Prostate gland (tissue), 2 donors: ENCODE results near the gene PMM1. TPM values are rescaled to one million over a fixed set of nuclear protein-coding genes. Genes with fewer than 3 reads are reported as not detected.
A peak's percentile ranks its signal among the peaks of the same experiment; 100 is the strongest.

Experiments used
- DNase-seq: peaks from one replicate; pipeline ENCODE4 v3.0.0-alpha.2; 2019; ENCODE audit warnings: low spot score
- H3K27ac ChIP-seq, 2 donors: fragments of 200-600 bp; sonication (generic); 2 replicates each; pipeline ENCODE4 v1.5.1; 2017 to 2019
- H3K27me3 ChIP-seq: fragments of 200-600 bp; sonication (generic); replicated peaks from 2 replicates; pipeline ENCODE4 v1.5.1; 2019; ENCODE audit not compliant: insufficient read depth
- H3K36me3 ChIP-seq, 2 donors: fragments of 200-600 bp; sonication (generic); 1 replicate in 1 of 2; 2 replicates in 1 of 2; pipeline versions ENCODE4 v1.5.1 to v1.8.1; 2017 to 2019
- H3K4me1 ChIP-seq: fragments of 200-600 bp; sonication (generic); replicated peaks from 2 replicates; pipeline ENCODE4 v1.5.1; 2019
- H3K4me3 ChIP-seq, 2 donors: fragments of 200-600 bp; sonication (generic); 2 replicates each; pipeline ENCODE4 v1.5.1; 2017 to 2019
- H3K9me3 ChIP-seq: fragments of 200-600 bp; sonication (generic); 2 replicates; pipeline ENCODE4 v1.5.1; 2017
- POLR2A ChIP-seq: fragments of 450-650 bp; IDR thresholded peaks from one replicate; pipeline ENCODE4 v1.6.1; 2016; ENCODE audit warnings: antibody characterized with exemption, mild to moderate bottlenecking
- POLR2AphosphoS5 ChIP-seq: sonication (generic); formaldehyde crosslinking; IDR thresholded peaks from one replicate; pipeline ENCODE4 v1.6.1; 2017; ENCODE audit warnings: antibody characterized with exemption
- WGBS: methylation state at CpG from one replicate; pipeline ENCODE4 v1.1.5; 2018; 5-methylcytosine and 5-hydroxymethylcytosine counted together
- intact Hi-C: fragments of 100-400 bp; cut with DNase I; formaldehyde crosslinking; loops from one replicate; pipeline ENCODE4 v1.14.2; 2022
- total RNA-seq, 2 donors: library from RNA; depleted of rRNA; stranded (reverse); fragments of >200 nt; gene quantifications; one replicate each; pipeline ENCODE4 v1.1.0, GENCODE V29; 2016
- TF ChIP-seq, protein P1 (sequence below), 4 experiments: fragments of 200-600 bp in 2 of 4; fragments of 450-650 bp in 2 of 4; sonication (generic) in 2 of 4; IDR thresholded peaks; 1 replicate in 3 of 4; 2 replicates in 1 of 4; pipeline ENCODE4 v1.5.1; 2016 to 2019; ENCODE audit warnings: antibody characterized with exemption in 4 of 4, mild to moderate bottlenecking in 2 of 4, moderate library complexity in 2 of 4

The PMM1 gene
- total RNA-seq, 2 donors from 2014 or later: 49.0 to 58.6 TPM

DNA sequence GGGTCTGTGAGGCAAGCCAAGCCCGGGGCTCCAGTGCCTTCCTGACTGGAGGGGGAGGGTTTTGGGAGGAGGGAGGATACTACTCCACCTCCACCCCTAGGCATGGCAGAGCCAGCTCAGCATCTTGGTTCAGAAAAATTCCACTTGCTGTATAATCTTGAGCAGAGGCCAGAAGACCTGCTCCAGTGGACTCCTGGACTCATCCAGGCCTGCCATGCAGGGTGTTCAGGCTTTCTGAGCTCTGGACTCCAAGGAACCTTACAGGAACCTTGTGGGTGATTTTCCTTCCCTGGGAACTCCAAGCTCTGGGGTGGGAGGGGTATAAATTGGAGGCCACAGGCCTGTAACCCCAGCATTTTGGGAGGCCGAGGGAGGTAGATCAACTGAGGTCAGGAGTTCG lies 19.4 kb downstream of the PMM1 start:
- WGBS: 74% methylated on average over 3 of the region's 3 CpGs
- intact Hi-C loops: no loop called here
- Histone ChIP-seq H3K27me3 (no peaks in the 10 kb centered on the region), H3K4me3 (no peak overlapping the region), H3K27ac (no peak overlapping the region), H3K4me1 (no peaks in the 10 kb centered on the region), H3K9me3 (no peaks in the 10 kb centered on the region), H3K36me3 (no peaks in the 10 kb centered on the region)
- no peak for TF ChIP-seq POLR2A
- TF ChIP-seq, protein P1, sequence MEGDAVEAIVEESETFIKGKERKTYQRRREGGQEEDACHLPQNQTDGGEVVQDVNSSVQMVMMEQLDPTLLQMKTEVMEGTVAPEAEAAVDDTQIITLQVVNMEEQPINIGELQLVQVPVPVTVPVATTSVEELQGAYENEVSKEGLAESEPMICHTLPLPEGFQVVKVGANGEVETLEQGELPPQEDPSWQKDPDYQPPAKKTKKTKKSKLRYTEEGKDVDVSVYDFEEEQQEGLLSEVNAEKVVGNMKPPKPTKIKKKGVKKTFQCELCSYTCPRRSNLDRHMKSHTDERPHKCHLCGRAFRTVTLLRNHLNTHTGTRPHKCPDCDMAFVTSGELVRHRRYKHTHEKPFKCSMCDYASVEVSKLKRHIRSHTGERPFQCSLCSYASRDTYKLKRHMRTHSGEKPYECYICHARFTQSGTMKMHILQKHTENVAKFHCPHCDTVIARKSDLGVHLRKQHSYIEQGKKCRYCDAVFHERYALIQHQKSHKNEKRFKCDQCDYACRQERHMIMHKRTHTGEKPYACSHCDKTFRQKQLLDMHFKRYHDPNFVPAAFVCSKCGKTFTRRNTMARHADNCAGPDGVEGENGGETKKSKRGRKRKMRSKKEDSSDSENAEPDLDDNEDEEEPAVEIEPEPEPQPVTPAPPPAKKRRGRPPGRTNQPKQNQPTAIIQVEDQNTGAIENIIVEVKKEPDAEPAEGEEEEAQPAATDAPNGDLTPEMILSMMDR (IDR thresholded peaks at IDR 0.05): no peak
- TF ChIP-seq POLR2AphosphoS5: no peak
- DNase-seq: no peak

DNA sequence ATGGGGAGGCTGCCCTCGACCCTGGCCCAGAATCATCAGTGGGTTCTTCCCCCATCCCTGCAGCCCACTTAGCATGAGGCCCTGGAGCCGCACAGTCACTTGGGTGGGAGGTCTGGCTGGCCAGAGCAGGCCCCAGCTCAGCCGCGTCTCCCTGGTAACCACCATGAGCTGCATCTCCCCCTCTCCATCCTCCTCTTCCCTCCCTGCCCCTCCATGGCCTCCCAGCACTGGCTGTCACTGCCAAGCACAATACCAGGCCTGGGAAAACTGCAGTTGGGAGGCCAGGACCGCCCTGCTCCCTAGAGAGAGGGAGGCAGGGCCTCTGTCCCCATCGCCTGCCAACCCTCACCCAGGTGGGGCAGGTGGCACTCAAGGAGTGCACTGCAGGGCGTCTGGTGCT lies 20.8 kb downstream of the PMM1 start:
- no peak overlapping the region for H3K4me3 ChIP-seq
- no peaks in the 10 kb centered on the region for H3K36me3 ChIP-seq
- intact Hi-C loops: no loop called here
- H3K4me1 ChIP-seq: no peaks in the 10 kb centered on the region
- DNase-seq: no peak
- WGBS: 59% methylated on average over 7 of the region's 7 CpGs
- H3K27me3 ChIP-seq: no peaks in the 10 kb centered on the region
- TF ChIP-seq POLR2A (no peak), POLR2AphosphoS5 (no peak)
- TF ChIP-seq, protein P1 (IDR thresholded peaks at IDR 0.05): no peak
- no peaks in the 10 kb centered on the region for H3K9me3 ChIP-seq
- no peak overlapping the region for H3K27ac ChIP-seq

DNA sequence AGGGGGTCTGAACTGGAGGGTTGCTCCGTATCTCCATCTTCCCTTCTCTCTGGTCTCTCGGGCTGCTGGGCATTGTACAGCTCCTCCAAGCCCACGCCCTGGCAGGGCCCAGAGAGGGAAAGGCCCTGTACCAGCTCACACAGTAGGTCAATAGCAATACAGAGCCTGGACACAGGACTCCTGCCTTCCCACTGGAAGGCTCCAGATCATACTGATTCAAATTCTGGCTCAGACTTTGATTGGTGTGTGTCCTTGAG lies 22.2 kb downstream of the PMM1 start:
- WGBS: 62% methylated on average over 3 of the region's 3 CpGs
- intact Hi-C loops: no loop called here
- no peaks in the 10 kb centered on the region for H3K27me3 ChIP-seq
- no peak for DNase-seq
- TF ChIP-seq POLR2AphosphoS5: no peak
- TF ChIP-seq, protein P1 (IDR thresholded peaks at IDR 0.05): no peak
- no peak for TF ChIP-seq POLR2A
- H3K4me1 ChIP-seq: no peaks in the 10 kb centered on the region
- no peak overlapping the region for H3K4me3 ChIP-seq
- no peaks in the 10 kb centered on the region for H3K36me3 ChIP-seq
- H3K27ac ChIP-seq: no peak overlapping the region
- no peaks in the 10 kb centered on the region for H3K9me3 ChIP-seq

DNA sequence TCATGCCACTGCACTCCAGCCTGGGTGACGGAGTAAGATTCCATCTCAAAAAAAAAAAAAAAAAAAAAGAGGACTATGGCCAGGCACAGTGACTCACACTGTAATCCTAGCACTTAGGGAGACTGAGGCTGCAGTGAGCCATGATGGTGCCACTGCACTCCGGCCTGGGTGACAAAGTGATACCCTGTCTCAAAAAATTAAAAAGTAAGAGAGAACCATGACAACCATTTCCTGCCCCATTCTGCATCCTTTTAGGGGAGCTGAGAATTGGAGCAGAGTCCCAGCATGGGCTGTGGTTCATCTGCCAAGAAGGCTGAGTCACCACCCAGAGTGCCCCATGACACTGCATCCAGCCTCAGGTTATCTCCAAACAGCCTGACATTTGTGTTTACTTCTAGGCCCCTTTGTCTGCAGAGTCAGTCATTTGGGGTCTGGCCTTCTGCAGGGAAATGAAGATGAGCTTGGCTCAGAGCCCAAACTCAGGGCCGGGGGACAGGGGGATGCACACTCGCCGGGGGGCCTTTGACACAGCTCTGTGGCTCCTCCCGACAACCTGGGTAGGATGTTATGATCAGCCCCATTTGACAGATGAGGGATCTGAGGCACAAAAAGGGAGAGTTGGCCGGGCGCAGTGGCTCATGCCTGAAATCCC lies 24.1 kb downstream of the PMM1 start:
- Histone ChIP-seq H3K27ac (peak overlapping the region; percentile 18 to 23), H3K4me1 (no peaks in the 10 kb centered on the region), H3K4me3 (no peak overlapping the region), H3K27me3 (no peaks in the 10 kb centered on the region), H3K9me3 (no peaks in the 10 kb centered on the region), H3K36me3 (no peaks in the 10 kb centered on the region)
- WGBS: 59% methylated on average over 8 of the region's 8 CpGs
- TF ChIP-seq, protein P1 (IDR thresholded peaks at IDR 0.05): no peak
- no peak for TF ChIP-seq POLR2AphosphoS5
- TF ChIP-seq POLR2A: no peak
- intact Hi-C loops: no loop called here
- no peak for DNase-seq

DNA sequence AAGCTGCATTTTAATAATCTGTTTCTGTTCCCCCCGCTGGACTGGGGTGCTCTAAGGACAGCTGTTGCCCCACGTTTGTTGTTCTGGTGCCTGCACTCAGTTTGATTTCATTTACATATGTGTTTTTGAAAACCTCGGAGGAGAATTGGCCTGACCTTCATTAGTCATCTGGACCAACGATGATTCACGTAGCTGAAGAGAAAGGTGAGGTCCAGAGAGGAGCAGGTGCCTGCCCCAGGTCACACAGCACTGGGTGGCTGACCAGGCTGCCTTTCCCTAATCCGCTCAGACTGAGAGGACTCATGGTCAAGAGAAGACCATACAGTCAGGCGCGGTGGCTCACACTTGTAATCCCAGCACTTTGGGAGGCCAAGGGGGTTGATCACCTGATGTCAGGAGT lies 25.1 kb downstream of the PMM1 start:
- H3K27me3 ChIP-seq: peaks cover 1% of the 10 kb centered on the region
- no peaks in the 10 kb centered on the region for H3K9me3 ChIP-seq
- 90% methylated on average over 8 of the region's 8 CpGs for WGBS
- no peak for DNase-seq
- H3K4me3 ChIP-seq: no peak overlapping the region
- peak overlapping the region; percentile 18 to 23 for H3K27ac ChIP-seq
- no peaks in the 10 kb centered on the region for H3K4me1 ChIP-seq
- TF ChIP-seq, protein P1 (IDR thresholded peaks at IDR 0.05): no peak
- TF ChIP-seq POLR2AphosphoS5 (no peak), POLR2A (no peak)
- intact Hi-C loops: no loop called here
- H3K36me3 ChIP-seq: no peaks in the 10 kb centered on the region
